GM18951 (cell line): ENCODE results near the gene ZNF628.

Experiments
- POLR2A ChIP-seq: IDR thresholded peaks from 4 replicates; pipeline ENCODE4 v1.6.1; 2011; ENCODE audit warnings: mild to moderate bottlenecking; ENCODE audit not compliant: insufficient read length, insufficient read depth; ENCODE audit errors: extremely low read depth
- in situ Hi-C: fragments of 300-500 bp; cut with MboI; formaldehyde crosslinking; loops from one replicate; pipeline ENCODE4 v1.12.0; 2022; ENCODE audit warnings: low sequenced_read_pairs, mixed read lengths, inconsistent platforms; ENCODE audit not compliant: unreplicated experiment

ZNF628 gene

GRCh38 chr19:55497763-55498162 lies 21.3 kb downstream of the ZNF628 start:
- in situ Hi-C loops, result no loop called here

GRCh38 chr19:55498246-55498840 lies 21.9 kb downstream of the ZNF628 start:
- in situ Hi-C loops, result no loop called here
- no peak for TF ChIP-seq POLR2A

More at GRCh38 chr19:55497763-55498162, 21.3 kb downstream of the ZNF628 start:
- TF ChIP-seq POLR2A, result no peak

GRCh38 chr19:55500368-55500952 lies 24.0 kb downstream of the ZNF628 start:
- in situ Hi-C loops, result loop anchor here (5.0 kb wide), 1 partner anchor 132 kb away; no protein-coding TSS in a partner anchor
- TF ChIP-seq POLR2A, result no peak

- no peak for TF ChIP-seq POLR2A
- in situ Hi-C loops, result loop anchor here (5.0 kb wide), 1 partner anchor 130 kb away; no protein-coding TSS in a partner anchor
Measured at GRCh38 chr19:55502197-55502952, 26.0 kb downstream of the ZNF628 start.

- in situ Hi-C loops, result loop anchor here (5.0 kb wide), 1 partner anchor 129 kb away; no protein-coding TSS in a partner anchor
Measured at GRCh38 chr19:55503157-55503501, 26.7 kb downstream of the ZNF628 start.

GRCh38 chr19:55503502-55504251 lies 27.3 kb downstream of the ZNF628 start:
- in situ Hi-C loops, result loop anchor here (5.0 kb wide), 1 partner anchor 129 kb away; no protein-coding TSS in a partner anchor
- TF ChIP-seq POLR2A, result no peak

More at GRCh38 chr19:55503157-55503501, 26.7 kb downstream of the ZNF628 start:
- TF ChIP-seq POLR2A, result no peak

GRCh38 chr19:55504252-55504603 lies 27.8 kb downstream of the ZNF628 start:
- in situ Hi-C loops, result loop anchor here (5.0 kb wide), 1 partner anchor 128 kb away; no protein-coding TSS in a partner anchor
- no peak for TF ChIP-seq POLR2A

GRCh38 chr19:55504981-55505380 lies 28.6 kb downstream of the ZNF628 start:
- no peak for TF ChIP-seq POLR2A
- in situ Hi-C loops, result loop anchor here (5.0 kb wide), 1 partner anchor 127 kb away; no protein-coding TSS in a partner anchor

GRCh38 chr19:55508120-55508519 lies 31.7 kb downstream of the ZNF628 start:
- in situ Hi-C loops, result no loop called here
- no peak for TF ChIP-seq POLR2A

- in situ Hi-C loops, result no loop called here
- peak; percentile 49 for TF ChIP-seq POLR2A
Measured at GRCh38 chr19:55516878-55517620, 40.6 kb downstream of the ZNF628 start.

- TF ChIP-seq POLR2A, result no peak
- in situ Hi-C loops, result no loop called here
Measured at GRCh38 chr19:55519451-55520311, 43.3 kb downstream of the ZNF628 start.
